ENCODE data around the gene UBP1.
"Not testable (repeated sequence)": the region's sequence is repeated elsewhere in the genome, so short reads cannot be mapped to it uniquely, and the experiment has no call there.

Gene UBP1

DNA sequence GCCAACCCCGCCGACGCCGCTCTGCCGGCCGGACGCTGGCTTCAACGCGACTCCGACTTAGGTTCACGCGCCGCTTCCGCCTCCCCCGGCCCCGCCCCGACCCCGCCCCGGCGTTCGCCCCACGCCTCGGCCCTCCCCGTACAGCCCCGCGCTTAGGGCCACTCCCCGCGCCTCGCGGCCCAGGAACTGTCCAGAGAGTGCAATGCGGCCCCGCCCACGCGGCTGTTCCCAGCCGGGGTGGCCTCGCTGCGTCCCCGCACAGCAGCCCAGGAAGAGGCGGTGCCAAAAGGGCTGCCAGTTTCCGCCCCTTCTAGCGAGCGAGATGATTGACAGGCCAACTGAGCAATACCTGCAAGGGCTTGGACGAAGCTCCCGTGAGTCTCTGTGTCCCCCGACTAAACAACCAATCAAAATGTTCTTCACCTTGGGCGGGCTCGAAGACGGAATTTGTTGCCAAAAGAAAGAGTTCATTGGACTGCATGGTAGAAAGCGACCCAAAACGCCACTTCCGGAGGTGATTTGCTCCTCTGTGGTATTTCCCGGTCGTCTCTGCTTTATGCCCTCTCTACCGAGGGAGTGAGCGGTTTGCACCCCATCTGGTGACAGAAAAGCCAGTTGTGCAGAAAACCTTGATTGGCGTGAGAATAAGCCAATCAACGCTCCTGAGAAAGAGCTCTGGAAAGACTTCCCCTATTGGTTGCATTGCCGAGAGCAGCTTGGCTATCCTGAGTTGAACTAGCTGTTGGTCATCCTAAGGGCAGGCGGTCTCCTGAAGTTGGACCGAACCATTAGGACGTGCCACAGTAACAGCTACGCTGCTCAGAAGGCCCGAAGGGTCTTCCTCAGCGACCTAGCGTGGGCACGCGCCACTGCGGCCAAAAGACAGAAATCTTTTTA, at the start of gene UBP1:
UBP1 (minus strand) TSS at position 78 of the 897 bp plus-strand sequence. CDS start 557 bp downstream, outside the sequence.
- TF ChIP-seq Cebpa-rat (IDR thresholded peaks at IDR 0.05), result no peak

GRCh38 chr3:33488683-33489082, 48.5 kb upstream of the UBP1 start:
- Histone ChIP-seq H4K20me1 (no peaks in the 10 kb centered on the region), H3K4me3 (no peak overlapping the region), H3K9me3 (no peaks in the 10 kb centered on the region), H3K36me3 (no peaks in the 10 kb centered on the region), H3K27ac (no peak overlapping the region), H3K27me3 (no peaks in the 10 kb centered on the region), H3K4me2 (no peak overlapping the region), H3K9ac (no peak overlapping the region), H3K4me1 (peaks cover 14% of the 10 kb centered on the region)
- TF ChIP-seq Cebpa-rat (IDR thresholded peaks at IDR 0.05), result no peak

More for the DNA sequence above, at the start of gene UBP1:
- peaks cover 36% of the 10 kb centered on the region for H3K4me1 ChIP-seq
- no peaks in the 10 kb centered on the region for H3K36me3 ChIP-seq
- peak within 1 kb of the TSS; percentile 90 for H3K27ac ChIP-seq
- H3K4me3 ChIP-seq, result peak within 1 kb of the TSS; percentile 95
- peak within 1 kb of the TSS; percentile 90 for H3K9ac ChIP-seq
- no peaks in the 10 kb centered on the region for H3K27me3 ChIP-seq
- H3K9me3 ChIP-seq, result 0 out of 2 replicates have a peak, but pooled peaks cover under 1% of the 10 kb centered on the region
- H3K4me2 ChIP-seq, result peak within 1 kb of the TSS; percentile 93
- H4K20me1 ChIP-seq, result peaks cover 44% of the 10 kb centered on the region

DNA sequence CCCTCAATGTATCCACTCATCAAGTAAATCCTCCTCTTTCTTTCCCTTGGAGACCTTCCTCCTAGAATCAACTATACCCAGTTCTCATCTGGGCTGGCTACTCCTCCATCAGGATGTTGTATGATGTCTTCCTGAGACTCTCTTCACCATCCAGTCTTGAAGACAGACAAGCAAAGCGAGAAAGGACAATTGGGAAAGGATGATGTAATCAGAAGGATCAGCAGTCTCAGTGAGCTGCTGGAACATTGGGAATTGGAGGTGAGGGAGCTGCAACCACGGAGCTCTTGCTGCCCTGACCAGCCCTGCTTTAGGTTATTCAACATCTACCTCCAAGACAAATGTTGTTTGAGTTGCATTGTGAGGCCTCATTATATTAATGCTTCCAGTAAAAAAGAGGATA, 48.0 kb upstream of the UBP1 start:
- no peaks in the 10 kb centered on the region for H3K36me3 ChIP-seq
- H3K27ac ChIP-seq, result no peak overlapping the region
- no peaks in the 10 kb centered on the region for H4K20me1 ChIP-seq
- no peak overlapping the region for H3K4me3 ChIP-seq
- no peaks in the 10 kb centered on the region for H3K27me3 ChIP-seq
- no peak overlapping the region for H3K4me2 ChIP-seq
- peaks cover 14% of the 10 kb centered on the region for H3K4me1 ChIP-seq
- no peaks in the 10 kb centered on the region for H3K9me3 ChIP-seq
- no peak overlapping the region for H3K9ac ChIP-seq
- no peak for TF ChIP-seq Cebpa-rat (IDR thresholded peaks at IDR 0.05)

DNA sequence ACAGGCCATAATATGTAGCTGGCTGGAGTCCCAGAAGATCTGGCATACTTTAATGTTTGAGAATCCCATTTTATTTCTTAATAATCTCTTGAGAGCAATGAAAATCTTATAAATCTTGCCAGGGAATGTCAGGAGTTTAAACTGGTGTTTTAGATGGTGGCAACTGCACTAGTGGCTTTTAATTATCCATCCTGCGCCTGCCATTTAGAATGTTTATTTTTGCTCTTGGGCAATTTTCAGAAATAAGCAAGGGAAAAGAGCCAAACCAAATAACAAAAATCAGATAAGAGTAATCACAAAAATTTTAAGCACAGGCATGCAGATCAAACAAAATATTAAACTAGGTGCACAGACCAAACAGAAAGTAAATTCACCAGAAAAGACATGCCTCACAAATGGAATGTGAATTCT, 41.9 kb upstream of the UBP1 start:
- H3K27ac ChIP-seq, result no peak overlapping the region
- no peak overlapping the region for H3K4me2 ChIP-seq
- H3K9me3 ChIP-seq, result peaks cover 29% of the 10 kb centered on the region
- no peak overlapping the region for H3K4me3 ChIP-seq
- no peaks in the 10 kb centered on the region for H3K27me3 ChIP-seq
- no peaks in the 10 kb centered on the region for H4K20me1 ChIP-seq
- H3K4me1 ChIP-seq, result no peaks in the 10 kb centered on the region
- no peak overlapping the region for H3K9ac ChIP-seq
- no peaks in the 10 kb centered on the region for H3K36me3 ChIP-seq
- no peak for TF ChIP-seq Cebpa-rat (IDR thresholded peaks at IDR 0.05)

DNA sequence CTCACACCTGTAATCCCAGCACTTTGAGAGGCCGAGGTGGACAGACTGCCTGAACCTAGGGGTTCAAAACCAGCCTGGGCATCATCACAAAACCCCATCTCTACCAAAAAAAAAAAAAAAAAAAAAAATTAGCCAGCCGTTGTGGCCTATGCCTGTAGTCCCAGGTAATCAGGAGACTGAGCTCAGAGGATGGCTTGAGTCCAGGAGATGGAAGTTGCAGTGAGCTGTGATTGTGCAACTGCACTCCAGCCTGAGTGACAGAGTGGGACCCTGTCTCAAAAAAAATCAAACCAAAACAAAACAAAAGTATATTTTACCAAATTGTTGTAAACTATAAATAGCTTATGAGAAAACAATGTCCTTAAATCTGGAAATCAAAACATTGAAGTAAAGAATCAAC, 34.7 kb upstream of the UBP1 start:
- H3K36me3 ChIP-seq, result no peaks in the 10 kb centered on the region
- no peaks in the 10 kb centered on the region for H3K27me3 ChIP-seq
- no peaks in the 10 kb centered on the region for H3K4me1 ChIP-seq
- H3K9ac ChIP-seq, result no peak overlapping the region
- H3K4me3 ChIP-seq, result no peak overlapping the region
- H3K9me3 ChIP-seq, result peaks cover 9% of the 10 kb centered on the region
- TF ChIP-seq Cebpa-rat (IDR thresholded peaks at IDR 0.05), result no peak
- no peak overlapping the region for H3K27ac ChIP-seq
- no peak overlapping the region for H3K4me2 ChIP-seq
- no peaks in the 10 kb centered on the region for H4K20me1 ChIP-seq

DNA sequence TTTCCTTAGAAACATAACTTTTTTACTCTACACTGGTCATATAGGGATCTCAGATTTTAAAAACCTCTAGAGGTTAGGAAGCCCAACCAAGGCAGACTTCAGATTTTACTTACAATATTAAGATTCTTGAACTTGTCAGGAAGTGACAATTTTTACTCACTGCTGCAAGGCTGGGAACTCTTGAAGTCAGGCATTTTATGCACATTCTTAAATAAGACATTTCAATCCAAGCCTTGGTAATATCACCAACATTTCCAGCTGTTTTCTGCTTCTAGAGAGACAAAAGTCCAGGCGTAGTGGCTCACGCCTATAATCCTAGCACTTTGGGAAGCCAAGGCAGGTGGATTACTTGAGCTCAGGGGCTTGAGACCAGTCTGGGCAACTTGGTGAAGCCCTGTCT, 33.6 kb upstream of the UBP1 start:
- H3K4me2 ChIP-seq, result no peak overlapping the region
- H3K27ac ChIP-seq, result no peak overlapping the region
- H3K9ac ChIP-seq, result no peak overlapping the region
- H4K20me1 ChIP-seq, result no peaks in the 10 kb centered on the region
- TF ChIP-seq Cebpa-rat (IDR thresholded peaks at IDR 0.05), result no peak
- no peaks in the 10 kb centered on the region for H3K36me3 ChIP-seq
- H3K4me1 ChIP-seq, result no peaks in the 10 kb centered on the region
- H3K9me3 ChIP-seq, result no peaks in the 10 kb centered on the region
- H3K4me3 ChIP-seq, result no peak overlapping the region
- H3K27me3 ChIP-seq, result no peaks in the 10 kb centered on the region

DNA sequence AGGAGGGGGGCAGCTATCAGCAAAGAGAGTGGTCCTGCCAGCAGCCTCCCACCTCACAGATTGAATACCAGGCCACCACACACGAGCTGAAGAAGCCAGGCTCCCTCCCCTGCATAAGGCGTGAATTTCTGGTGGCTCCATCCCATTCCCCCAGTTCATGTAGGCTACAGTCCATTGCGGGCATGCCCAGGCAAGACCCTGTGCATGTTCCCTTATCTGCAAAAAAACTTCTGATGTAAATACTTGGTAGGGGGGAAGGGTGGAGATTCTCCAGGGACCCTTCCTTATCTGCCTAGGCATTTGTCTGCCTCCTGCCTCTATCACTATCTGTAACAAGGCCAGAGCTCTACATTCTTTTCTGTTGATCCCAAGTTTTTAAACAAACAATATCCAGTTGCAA, 27.6 kb upstream of the UBP1 start:
- Histone ChIP-seq H3K4me1 (no peaks in the 10 kb centered on the region; the same call in 1 of the 2 replicates), H4K20me1 (no peaks in the 10 kb centered on the region), H3K4me3 (peak overlapping the region; percentile 28; the same call in 1 of the 2 replicates), H3K27me3 (no peaks in the 10 kb centered on the region), H3K36me3 (peaks cover 10% of the 10 kb centered on the region), H3K27ac (no peak overlapping the region), H3K9me3 (peaks cover 29% of the 10 kb centered on the region), H3K9ac (no peak overlapping the region), H3K4me2 (no peak overlapping the region)
- no peak for TF ChIP-seq Cebpa-rat (IDR thresholded peaks at IDR 0.05)

DNA sequence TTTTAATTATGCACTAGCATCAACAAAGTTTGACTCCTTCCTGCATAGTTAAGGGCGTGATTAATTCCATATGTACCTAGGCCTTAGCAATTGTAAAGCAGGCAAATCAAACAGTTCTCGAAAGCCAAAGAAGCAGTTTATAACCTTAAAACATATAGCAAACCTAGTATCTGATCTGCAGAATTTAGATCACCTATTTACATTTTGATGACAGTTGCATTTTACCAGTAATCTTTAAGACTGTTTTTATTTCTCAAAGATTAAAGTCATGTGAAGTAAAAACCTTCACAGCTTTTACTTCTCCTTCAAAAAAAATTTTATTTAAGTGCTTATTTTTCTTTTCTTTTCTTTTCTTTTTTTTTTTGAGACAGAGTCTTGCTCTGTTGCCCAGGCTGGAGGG, 20.9 kb upstream of the UBP1 start:
- H3K27ac ChIP-seq, result no peak overlapping the region
- no peaks in the 10 kb centered on the region for H3K27me3 ChIP-seq
- no peaks in the 10 kb centered on the region for H4K20me1 ChIP-seq
- no peak overlapping the region for H3K4me2 ChIP-seq
- H3K4me1 ChIP-seq, result peaks cover 10% of the 10 kb centered on the region
- H3K4me3 ChIP-seq, result no peak overlapping the region
- peaks cover 26% of the 10 kb centered on the region for H3K9me3 ChIP-seq
- no peaks in the 10 kb centered on the region for H3K36me3 ChIP-seq
- no peak for TF ChIP-seq Cebpa-rat (IDR thresholded peaks at IDR 0.05)
- no peak overlapping the region for H3K9ac ChIP-seq

- not testable (repeated sequence) for H3K27me3 ChIP-seq, H3K36me3 ChIP-seq
These were observed 19.4 kb upstream of the UBP1 start for GRCh38 chr3:33459577-33459976.

DNA sequence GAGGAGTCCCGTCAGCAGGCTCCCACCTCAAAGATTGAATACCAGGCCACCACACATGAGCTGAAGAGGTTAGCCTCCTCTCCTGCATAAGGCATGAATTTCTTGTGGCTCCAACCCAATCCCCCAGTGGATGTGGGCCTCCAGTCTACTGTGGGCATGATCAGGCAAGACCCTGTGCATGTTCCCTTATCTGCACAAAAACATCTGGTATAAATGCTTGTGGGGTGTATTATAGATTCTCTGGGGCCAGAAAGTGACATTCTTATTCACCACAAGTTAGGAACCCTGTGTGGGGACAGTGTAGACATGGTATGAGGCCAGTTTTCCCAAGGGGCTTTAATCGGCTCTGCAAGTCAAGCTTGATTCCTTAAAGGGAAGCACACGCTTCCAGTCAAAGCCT, 18.2 kb upstream of the UBP1 start:
- H3K4me3 ChIP-seq, result no peak overlapping the region
- no peak for TF ChIP-seq Cebpa-rat (IDR thresholded peaks at IDR 0.05)

More at GRCh38 chr3:33459577-33459976, 19.4 kb upstream of the UBP1 start:
- not testable (repeated sequence) for H4K20me1 ChIP-seq, H3K4me2 ChIP-seq, H3K27ac ChIP-seq, H3K9ac ChIP-seq, H3K4me1 ChIP-seq, H3K4me3 ChIP-seq
- H3K9me3 ChIP-seq, result peaks cover 21% of the 10 kb centered on the region

More for the DNA sequence above, 18.2 kb upstream of the UBP1 start:
- Histone ChIP-seq H3K4me1 (peaks cover 10% of the 10 kb centered on the region), H3K4me2 (peak overlapping the region; percentile 16), H3K27ac (no peak overlapping the region), H3K9ac (no peak overlapping the region), H4K20me1 (no peaks in the 10 kb centered on the region), H3K36me3 (no peaks in the 10 kb centered on the region), H3K9me3 (peaks cover 25% of the 10 kb centered on the region), H3K27me3 (no peaks in the 10 kb centered on the region)
